Endothelial cell (in vitro differentiated cells): ENCODE data around the gene ZNF764. TPM values are rescaled to one million over a fixed set of nuclear protein-coding genes. Genes with fewer than 3 reads are reported as not detected.

Source experiments
- DNase-seq: peaks from one replicate; pipeline ENCODE4 v3.0.0; 2021; ENCODE audit warnings: low spot score
- H3K27ac Mint-ChIP-seq: one replicate; pipeline ENCODE4 v1.8.0; 2021; ENCODE audit warnings: mixed read lengths, inconsistent platforms; ENCODE audit not compliant: unreplicated experiment
- H3K27me3 Mint-ChIP-seq: one replicate; pipeline ENCODE4 v1.8.0; 2021; ENCODE audit warnings: mild to moderate bottlenecking, moderate library complexity, mixed read lengths, inconsistent platforms; ENCODE audit not compliant: unreplicated experiment
- H3K36me3 Mint-ChIP-seq: one replicate; pipeline ENCODE4 v1.8.0; 2021; ENCODE audit warnings: mild to moderate bottlenecking, low read depth, mixed read lengths, inconsistent platforms; ENCODE audit not compliant: unreplicated experiment
- H3K4me1 Mint-ChIP-seq: one replicate; pipeline ENCODE4 v1.8.0; 2021; ENCODE audit warnings: mild to moderate bottlenecking, mixed read lengths, inconsistent platforms; ENCODE audit not compliant: unreplicated experiment
- H3K4me3 Mint-ChIP-seq: one replicate; pipeline ENCODE4 v1.8.0; 2021; ENCODE audit warnings: mild to moderate bottlenecking, mixed read lengths, inconsistent platforms; ENCODE audit not compliant: unreplicated experiment
- H3K9me3 Mint-ChIP-seq: one replicate; pipeline ENCODE4 v1.8.0; 2021; ENCODE audit warnings: mixed read lengths, inconsistent platforms; ENCODE audit not compliant: unreplicated experiment
- total RNA-seq: library from RNA; stranded (reverse); fragmentation: NEBNext Ultra II Directional; extraction: Animal tissue kit (Norgen Biotek cat#: 25700); gene quantifications from one replicate; pipeline ENCODE4 v1.2.1, GENCODE V29; 2021; ENCODE audit not compliant: unreplicated experiment
- TF ChIP-seq, protein P1 (sequence below): fragments of 200-600 bp; sonication (generic); IDR thresholded peaks from one replicate; pipeline ENCODE4 v1.5.0; 2021; ENCODE audit warnings: antibody characterized with exemption; ENCODE audit not compliant: unreplicated experiment

Gene ZNF764
- total RNA-seq, 1 donor from 2014 or later, result 13.8 TPM

DNA sequence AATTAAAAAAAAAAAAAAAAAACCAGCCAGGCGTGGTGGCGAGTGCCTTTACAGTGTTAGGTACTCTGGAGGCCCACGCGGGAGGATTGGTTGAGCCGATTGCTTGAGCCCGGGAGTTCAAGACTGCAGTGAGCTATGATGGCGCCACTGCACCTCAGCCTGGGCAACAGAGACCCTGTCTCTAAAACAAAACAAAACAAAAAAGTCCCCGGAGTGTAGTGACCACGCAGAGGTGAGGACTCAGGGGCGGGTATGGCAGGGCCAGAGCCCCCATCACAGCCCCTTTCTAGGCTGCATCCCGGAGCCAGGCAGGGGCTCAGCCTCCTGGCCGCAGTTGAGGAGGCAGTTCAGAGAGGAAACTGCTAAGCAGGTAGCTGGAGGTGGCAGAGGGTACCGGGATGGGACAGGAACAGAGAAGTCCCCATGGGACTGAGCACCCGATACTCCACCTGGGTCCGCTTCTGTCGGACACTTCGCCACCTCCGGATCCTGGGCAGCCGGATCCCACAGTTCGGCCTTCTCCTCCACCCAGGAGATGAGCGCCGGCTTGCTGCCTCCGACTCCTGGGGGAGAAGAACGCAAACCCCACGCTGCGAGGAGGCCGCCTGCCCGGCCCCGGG, 24.3 kb downstream of the ZNF764 start:
- TF ChIP-seq, protein P1, sequence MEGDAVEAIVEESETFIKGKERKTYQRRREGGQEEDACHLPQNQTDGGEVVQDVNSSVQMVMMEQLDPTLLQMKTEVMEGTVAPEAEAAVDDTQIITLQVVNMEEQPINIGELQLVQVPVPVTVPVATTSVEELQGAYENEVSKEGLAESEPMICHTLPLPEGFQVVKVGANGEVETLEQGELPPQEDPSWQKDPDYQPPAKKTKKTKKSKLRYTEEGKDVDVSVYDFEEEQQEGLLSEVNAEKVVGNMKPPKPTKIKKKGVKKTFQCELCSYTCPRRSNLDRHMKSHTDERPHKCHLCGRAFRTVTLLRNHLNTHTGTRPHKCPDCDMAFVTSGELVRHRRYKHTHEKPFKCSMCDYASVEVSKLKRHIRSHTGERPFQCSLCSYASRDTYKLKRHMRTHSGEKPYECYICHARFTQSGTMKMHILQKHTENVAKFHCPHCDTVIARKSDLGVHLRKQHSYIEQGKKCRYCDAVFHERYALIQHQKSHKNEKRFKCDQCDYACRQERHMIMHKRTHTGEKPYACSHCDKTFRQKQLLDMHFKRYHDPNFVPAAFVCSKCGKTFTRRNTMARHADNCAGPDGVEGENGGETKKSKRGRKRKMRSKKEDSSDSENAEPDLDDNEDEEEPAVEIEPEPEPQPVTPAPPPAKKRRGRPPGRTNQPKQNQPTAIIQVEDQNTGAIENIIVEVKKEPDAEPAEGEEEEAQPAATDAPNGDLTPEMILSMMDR, result no peak
- no peak for DNase-seq

DNA sequence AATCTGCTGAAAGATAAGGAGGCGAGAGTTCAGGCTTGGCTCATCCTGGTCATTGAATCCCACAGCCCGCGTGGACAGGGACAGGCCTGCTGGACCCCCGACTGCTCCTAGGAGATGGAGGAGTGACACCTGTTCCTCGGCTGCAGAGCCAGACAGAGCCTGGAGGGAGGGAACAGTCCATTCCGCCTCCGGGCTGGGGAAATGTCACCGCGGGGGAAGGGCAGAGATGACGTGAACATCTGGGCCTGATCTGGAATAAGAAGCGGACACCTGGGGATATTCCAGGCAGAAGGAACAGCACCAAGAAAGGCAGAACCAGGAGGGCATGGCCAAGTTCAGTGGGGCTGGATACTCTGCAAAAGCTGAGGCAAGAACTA, 25.0 kb downstream of the ZNF764 start:
- Mint-ChIP-seq H3K27me3 (peaks cover 2% of the 10 kb centered on the region), H3K9me3 (no peaks in the 10 kb centered on the region), H3K27ac (peak overlapping the region; percentile 95), H3K36me3 (peaks cover 16% of the 10 kb centered on the region), H3K4me1 (peaks cover 24% of the 10 kb centered on the region), H3K4me3 (peak overlapping the region; percentile 92)
- DNase-seq, result no peak
- TF ChIP-seq, protein P1, result no peak

More for the DNA sequence above, 24.3 kb downstream of the ZNF764 start:
- Mint-ChIP-seq H3K4me3 (peak overlapping the region; percentile 86), H3K4me1 (peaks cover 20% of the 10 kb centered on the region), H3K27ac (no peak overlapping the region), H3K9me3 (no peaks in the 10 kb centered on the region), H3K36me3 (peaks cover 16% of the 10 kb centered on the region), H3K27me3 (peaks cover 2% of the 10 kb centered on the region)

DNA sequence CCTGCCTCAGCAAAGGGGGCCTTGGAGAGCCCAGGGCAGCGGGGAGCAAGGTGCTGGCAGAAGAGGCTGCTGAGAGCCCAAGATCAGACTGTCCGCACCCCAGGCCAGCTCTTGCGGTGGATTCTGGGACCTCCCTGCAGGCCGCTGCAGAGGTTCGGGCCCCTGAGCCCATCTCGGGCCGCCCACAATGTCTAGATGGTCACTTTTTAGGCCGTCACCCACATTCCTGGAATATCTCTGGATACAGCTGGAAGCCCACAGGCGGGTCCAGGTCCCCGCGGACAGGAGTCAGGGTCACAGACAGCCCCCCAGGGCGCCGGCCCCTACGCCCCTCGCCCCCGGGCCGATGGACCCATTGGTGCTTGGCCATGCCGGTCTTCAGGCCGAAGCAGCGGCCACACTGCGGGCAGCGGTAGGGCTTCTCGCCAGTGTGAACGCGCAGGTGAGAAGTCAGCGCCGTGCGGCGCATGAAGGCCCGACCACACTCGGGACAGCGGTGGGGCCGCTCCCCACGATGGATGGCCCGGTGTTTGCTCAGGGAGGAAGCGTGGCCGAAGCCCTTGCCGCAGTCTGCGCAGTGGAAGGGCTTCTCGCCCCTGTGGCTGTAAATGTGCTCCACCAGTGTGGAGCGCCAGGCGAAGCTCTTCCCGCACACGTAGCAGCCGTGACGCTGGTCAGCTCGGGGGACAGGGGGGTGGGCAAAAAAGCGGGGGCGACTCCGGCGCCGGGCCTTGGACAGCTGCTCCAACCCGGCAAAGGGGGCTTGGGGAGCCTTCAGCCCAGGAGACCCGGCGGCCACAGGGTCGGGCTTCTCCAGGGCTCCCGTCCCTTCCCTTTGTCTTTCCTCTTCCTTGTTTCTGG, 25.7 kb downstream of the ZNF764 start:
- Mint-ChIP-seq H3K4me1 (peaks cover 30% of the 10 kb centered on the region), H3K27ac (no peak overlapping the region), H3K27me3 (peaks cover 2% of the 10 kb centered on the region), H3K36me3 (peaks cover 16% of the 10 kb centered on the region), H3K9me3 (no peaks in the 10 kb centered on the region), H3K4me3 (no peak overlapping the region)
- DNase-seq, result no peak
- TF ChIP-seq, protein P1, result no peak

DNA sequence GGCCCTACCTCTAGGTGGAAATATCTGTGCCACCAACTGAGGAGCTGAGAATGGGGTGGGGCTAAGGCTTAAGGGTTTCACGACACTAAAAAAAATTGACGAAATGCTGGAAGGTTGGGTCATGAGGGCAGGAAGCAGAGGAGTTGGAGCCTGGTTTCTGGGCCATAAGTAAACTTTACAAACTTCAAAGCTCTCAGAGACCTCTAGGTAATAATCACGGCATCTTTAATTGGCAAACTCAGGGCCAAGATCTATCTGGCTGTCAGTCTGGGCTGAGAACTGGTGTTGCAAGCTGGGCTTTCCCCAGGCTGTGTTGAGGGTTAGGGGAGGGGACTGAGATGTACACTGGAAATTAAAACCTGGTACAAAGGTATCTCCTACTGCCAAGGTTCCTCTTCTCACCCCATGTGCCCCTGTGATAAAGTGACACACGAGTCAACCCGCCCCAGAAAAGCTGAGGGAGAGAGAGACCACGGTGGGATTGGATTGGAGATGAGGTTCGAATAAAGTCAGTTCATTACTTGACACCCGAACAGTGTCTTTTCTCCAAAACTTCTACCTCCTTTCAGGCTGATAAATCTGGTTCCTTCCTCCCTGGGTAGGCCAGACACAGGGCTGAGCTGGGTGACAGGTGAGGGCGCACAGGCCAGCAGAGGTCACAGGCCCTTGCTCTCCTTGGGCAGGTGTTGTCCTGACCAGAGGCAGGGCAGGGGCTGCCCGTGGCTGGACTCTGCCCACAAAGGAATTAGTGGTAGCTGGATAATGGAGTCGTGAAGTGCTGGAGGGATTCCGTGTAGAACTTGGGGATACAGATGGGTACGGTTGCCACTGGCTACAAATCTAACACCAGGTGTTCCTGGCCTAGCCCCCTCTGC, 27.8 kb downstream of the ZNF764 start:
- no peaks in the 10 kb centered on the region for H3K9me3 Mint-ChIP-seq
- peak overlapping the region; percentile 57 for H3K27ac Mint-ChIP-seq

More for the DNA sequence above, 27.8 kb downstream of the ZNF764 start:
- H3K27me3 Mint-ChIP-seq, result peaks cover 5% of the 10 kb centered on the region
- TF ChIP-seq, protein P1, result no peak
- DNase-seq, result no peak
- H3K4me1 Mint-ChIP-seq, result peaks cover 30% of the 10 kb centered on the region
- H3K36me3 Mint-ChIP-seq, result peaks cover 16% of the 10 kb centered on the region
- H3K4me3 Mint-ChIP-seq, result no peak overlapping the region
